Fibroblast of skin of left biceps (primary cell): ENCODE data around the gene ARPC4.

Experiments used
- DNase-seq, 2 experiments: peaks; one replicate each; pipeline ENCODE4 v3.0.0-alpha.2; 2013; ENCODE audit warnings: low read depth in 2 of 2

ARPC4 gene

GRCh38 chr3:9793161-9793781 lies 389 bp downstream of the ARPC4 start:
- DNase-seq, result no peak

DNA sequence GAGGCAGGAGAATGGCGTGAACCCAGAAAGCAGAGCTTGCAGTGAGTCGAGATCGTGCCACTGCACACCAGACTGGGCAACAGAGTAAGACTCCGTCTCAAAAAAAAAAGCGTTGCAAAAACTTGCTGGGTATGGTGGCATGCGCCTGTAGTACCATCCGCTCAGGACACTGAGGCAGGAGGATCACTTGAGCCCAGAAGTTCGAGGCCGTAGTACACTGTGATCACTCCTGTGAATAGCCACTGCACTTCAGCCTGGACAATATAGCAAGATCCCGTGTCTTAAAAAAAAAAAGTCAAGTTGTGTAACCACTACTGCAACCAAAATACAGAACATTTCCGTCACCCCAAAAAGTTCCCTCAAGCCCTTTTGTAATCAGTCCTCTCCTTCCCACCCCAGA lies 1.5 kb downstream of the ARPC4 start:
- no peak for DNase-seq

GRCh38 chr3:9795207-9795606 lies 2.3 kb downstream of the ARPC4 start:
- no peak for DNase-seq

DNA sequence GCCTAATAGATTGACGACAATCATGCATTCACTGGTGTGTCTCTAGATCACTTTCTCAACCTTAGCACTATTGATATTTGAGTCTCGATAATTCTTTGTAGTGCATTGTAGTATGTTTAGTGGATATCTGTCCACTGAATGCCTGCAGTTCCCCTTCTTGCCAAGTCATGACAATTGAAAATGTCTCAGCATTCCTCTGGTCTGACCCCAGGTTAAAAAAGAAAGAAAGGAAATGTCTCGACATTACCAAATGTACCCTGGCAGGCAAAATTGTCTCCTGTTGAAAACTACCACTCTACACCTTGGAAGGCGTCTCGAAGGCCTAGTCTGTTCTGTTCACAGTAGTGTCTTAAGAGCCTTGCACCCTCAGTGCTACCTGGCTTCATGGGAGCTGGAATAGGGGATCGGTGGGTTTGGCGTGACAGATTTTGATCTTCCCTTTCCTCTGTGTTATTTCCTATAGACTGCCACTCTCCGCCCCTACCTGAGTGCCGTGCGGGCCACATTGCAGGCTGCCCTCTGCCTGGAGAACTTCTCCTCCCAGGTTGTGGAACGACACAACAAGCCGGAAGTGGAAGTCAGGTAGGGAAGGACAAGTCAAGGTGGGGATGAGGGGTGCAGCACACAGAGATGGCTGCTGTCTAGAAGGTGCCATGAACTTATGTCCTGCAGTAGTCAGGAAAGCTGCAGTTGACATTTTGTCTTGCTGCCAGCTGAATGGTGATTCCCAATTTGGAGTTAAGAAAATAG lies 4.5 kb downstream of the ARPC4 start:
- no peak for DNase-seq

GRCh38 chr3:9800529-9800928 lies 7.6 kb downstream of the ARPC4 start:
- no peak for DNase-seq

DNA sequence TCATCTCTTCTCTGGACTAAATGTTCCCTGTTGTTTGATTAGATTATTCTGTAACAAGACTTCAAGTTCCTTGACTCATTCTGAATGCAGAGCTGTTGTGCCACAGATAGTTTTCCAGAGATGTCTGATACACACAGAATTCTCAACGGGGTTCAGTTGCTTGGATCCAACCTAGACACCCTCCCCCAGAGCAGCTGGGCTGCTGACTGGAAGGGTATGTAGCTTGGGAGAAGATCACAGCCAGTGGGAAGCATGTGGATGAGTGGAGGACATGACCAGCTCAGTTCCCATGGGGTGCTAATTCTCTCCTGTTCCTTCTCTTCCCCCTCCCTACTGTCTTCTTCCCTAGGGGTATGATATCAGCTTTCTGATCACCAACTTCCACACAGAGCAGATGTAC lies 10.6 kb downstream of the ARPC4 start:
- DNase-seq, result no peak

GRCh38 chr3:9804996-9805395 lies 12.1 kb downstream of the ARPC4 start:
- no peak for DNase-seq

DNA sequence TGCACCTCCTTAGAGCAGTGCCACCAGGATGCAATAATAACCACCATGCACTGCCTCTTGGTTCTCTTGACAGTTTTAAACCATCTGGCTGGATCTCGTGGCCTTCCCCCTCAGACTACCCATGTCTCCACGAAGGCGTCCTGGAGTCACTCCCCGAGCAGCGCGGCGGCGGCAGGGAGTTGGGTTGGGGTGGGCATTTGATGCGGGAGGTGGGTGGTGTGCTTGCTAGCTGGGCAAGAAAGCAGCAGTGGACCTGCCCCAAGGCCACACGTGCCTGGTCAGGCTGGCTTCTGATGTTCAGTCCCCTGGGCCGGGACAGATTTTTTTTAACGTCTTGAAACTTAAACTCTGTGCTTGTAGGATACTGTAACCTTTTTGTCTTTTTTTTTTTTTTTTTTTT lies 13.3 kb downstream of the ARPC4 start:
- DNase-seq, result no peak

DNA sequence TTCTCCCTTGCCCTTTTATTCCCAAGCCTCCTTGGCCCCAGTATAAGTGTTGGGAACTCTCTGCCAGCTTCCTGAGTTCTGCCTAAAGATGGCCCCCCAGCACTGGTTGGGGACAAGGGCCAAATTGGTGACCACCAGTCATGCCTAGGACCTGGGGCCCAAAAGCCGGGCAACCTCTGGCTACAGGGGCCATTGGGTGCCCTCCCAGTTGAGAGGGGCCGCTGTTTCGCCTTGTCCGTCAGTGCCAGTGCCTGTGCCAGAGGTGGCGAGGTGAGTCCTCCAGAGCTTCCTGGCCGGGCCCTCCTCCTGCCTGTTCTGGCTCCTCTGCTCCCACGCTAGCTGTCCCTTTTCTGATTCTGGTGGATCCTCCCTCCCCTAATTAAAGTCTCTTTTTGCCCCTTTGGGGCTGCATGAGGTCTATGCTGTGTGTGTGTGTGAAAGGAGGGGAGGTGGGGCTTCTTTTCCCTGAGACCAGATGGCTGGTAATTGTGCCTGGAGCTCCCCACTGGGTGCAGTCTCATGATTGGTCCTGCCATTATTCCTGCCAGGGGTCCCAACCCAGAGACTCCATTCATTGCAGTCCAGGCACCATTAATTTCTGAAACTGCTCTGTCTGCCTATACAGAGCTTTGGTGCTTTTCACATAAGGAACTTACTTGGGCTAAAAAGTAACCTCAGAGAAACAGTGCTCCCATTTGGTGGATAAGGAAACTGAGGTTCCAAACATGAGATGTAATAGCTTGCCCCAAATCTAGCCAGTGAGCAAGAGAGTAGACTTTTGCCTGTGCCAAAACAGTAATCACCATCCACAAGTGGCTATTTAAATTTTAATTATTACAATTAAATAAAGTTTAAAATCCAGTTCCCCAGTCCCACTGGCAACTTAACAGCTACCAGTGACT lies 14.1 kb downstream of the ARPC4 start:
- DNase-seq, result no peak

DNA sequence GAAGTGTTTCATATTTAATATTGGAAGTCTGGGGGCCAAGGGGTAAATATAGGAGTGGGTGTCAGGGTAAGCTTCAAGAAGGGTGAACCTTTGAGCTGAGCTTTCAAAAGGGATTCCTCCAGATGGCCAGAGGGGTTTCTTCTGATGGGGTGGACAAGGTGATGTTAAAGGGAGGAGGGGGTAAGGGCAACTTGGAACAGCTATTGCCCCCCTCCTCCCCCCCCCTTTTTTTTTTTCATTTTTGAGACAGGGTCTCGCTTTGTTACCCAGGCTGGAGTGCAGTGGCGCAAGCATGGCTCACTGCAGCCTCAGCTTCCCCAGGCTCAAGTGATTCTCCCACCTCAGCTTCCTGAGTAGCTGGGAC lies 15.1 kb downstream of the ARPC4 start:
- DNase-seq, result no peak

DNA sequence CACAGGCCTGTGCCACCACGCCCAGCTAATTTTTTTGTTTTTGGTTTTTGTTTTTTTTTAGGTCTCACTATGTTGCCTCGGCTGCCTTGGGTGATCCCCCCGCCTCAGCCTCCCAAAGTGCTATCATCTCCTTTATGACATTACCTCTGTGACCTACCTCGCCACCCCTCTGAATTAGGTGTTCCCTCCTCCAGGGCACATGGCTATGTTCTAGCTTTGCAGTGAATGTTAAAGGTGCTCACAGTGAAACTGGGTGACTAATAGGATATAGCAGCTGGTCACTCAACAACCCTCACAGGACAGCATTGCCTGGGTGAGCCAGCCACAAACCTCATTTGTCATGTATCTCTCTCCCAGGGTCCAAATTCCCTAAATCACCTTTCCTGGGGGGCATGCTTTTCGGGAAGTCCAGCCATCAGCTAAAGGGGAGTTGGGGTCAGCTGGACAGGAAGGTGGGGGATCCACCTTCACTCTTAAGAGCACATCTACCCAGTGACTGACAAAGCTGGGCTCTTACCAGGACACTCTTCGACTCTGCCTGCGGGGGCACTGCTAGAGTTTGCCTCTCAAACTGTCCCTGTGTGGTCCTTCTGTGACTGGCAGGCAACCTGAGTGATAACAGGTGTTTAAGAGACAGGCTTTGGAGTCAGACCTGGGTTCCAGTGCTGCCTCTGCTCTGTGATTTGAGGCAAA lies 15.6 kb downstream of the ARPC4 start:
- no peak for DNase-seq

GRCh38 chr3:9809239-9809614 lies 16.3 kb downstream of the ARPC4 start:
- no peak for DNase-seq

- DNase-seq, result no peak
Measured at GRCh38 chr3:9809615-9810432, 16.9 kb downstream of the ARPC4 start, which contains the start of gene TTLL3. TSS of gene TTLL3 (plus strand) at chr3:9810262. CDS start at chr3:9810662, 400 bp downstream.

DNA sequence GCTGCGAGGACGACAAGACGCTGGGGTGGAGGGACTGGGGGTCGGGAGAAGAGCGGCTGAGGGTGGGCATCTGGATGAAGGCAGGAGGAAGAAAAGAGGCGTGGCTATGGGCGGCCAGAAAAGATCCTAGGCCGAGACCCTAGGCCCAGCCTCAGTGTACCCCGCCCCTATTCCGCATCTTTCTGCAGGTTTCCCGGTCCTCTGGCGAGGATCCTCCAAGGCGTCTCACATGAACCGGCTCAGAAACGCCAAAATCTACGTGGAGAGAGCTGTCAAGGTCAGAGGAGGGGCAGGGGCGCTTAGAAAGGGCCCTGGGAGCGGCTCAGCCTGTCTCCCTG lies 17.5 kb downstream of the ARPC4 start:
- DNase-seq, result no peak

- no peak for DNase-seq
Measured at GRCh38 chr3:9810846-9811245, 18.0 kb downstream of the ARPC4 start.

DNA sequence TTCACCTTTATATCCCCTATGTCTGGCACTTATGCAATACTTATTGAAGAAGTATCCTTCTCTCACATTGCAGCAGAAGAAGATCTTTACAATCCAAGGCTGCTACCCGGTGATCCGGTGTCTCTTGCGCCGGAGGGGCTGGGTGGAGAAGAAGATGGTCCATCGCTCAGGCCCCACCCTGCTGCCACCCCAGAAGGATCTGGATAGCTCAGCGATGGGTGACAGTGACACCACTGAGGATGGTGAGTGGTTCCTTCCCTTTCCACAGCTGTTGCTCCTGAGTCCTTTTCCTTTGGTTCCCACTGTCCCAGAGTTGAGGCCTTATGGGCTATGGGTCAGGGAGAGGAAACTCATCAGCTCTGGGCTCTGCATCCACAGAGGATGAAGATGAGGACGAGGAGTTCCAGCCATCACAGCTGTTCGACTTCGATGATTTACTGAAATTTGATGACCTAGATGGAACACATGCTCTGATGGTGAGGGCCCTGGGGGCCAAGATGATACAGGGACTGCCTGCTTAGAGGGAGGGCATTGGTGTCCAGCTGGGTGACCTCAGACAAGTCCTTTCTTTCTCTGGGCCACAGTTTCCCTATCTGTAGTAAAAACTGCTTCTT lies 20.1 kb downstream of the ARPC4 start:
- no peak for DNase-seq

DNA sequence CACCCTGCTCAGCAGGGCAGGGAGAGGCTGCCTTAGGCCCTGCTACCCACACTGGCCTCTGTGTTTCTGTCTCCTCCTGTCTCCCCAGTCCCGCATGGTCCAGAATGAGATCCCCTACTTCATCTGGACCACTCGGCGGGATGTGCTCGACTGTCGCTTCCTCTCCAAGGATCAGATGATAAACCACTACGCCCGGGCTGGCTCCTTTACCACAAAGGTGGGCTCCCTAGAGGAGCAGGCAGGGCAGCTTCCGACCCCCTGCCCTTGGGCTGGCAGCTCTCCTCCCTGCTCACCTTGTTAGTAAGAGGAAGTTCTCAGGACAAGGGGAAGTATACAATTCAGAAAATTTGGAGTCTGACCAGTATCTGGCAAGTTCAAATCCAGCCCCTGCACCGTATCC lies 23.1 kb downstream of the ARPC4 start:
- DNase-seq, result no peak

GRCh38 chr3:9817436-9817835 lies 24.6 kb downstream of the ARPC4 start:
- DNase-seq, result no peak

DNA sequence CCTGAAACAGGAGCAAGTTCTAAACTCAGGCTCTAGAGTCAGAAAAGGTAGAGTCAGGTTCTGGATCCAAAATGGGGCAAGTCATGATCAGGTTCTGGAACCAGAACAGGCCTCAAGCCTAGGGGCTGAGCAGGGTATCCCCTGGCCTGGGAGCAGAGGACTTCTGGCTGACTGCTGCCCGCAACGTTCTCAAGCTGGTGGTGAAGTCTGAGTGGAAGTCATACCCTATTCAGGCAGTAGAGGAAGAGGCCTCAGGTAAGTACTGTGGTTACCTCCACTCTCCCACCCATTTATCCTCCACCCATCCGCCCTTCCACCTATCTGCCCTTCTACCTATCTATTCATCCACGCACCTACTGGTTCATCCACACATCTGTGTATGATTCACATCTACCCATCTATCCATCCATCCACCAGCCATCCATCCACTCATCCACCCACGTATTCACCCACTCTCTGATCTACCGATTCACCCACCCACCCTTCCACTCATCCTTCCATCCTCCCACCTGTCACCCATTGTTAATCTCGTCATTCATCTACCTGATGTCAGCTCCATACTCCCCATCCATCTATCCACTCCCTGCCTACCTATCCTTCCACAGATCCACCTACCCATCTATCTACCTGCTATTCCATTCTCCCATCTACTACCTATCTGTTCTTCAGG lies 25.9 kb downstream of the ARPC4 start:
- DNase-seq, result no peak

DNA sequence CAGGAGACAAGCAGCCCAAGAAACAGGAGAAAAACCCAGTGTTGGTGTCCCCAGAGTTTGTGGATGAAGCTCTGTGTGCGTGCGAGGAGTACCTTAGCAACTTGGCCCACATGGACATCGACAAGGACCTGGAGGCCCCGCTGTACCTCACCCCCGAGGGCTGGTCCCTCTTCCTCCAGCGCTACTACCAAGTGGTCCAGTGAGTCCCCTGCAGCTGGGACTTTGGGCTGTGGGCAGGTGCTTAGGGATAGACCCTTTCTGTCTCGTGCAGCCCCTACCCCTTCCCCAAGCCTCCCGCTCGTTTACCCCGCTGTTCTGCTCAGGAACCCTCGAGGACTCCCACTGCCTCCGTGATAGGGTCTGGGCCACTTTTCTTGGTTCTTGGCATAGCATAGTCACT lies 27.7 kb downstream of the ARPC4 start:
- DNase-seq, result no peak
